ENCODE data around the gene DLG2. TPM values are rescaled to one million over a fixed set of nuclear protein-coding genes. Genes with fewer than 3 reads are reported as not detected.

Gene DLG2
- total and polyA plus RNA-seq, 2 of the 4 experiments (the other 2 are of a cell fraction): 0.31 to 0.36 TPM

GRCh38 chr11:85472953-85473352, 154.2 kb downstream of the DLG2 start:
- in situ Hi-C loops (cut with MboI; ENCODE audit: low sequenced_read_pairs): no loop called here
- Histone ChIP-seq H4K5ac (ENCODE audit: low read depth, low read length) (no peak overlapping the region), H4K8ac (ENCODE audit: low read depth in 2 of 2, low read length in 2 of 2) (no peak overlapping the region), H3K4ac (ENCODE audit: low read depth, low read length) (no peak overlapping the region), H2AK5ac (ENCODE audit: low read depth, low read length) (no peak overlapping the region), H3K4me3 (ENCODE audit: insufficient read depth, low read depth, low read length) (no peak overlapping the region), H4K20me1 (ENCODE audit: insufficient read depth, low read length) (no peaks in the 10 kb centered on the region), H4K91ac (ENCODE audit: insufficient read depth, low read depth, low read length) (no peak overlapping the region), H2BK15ac (ENCODE audit: low read depth, low read length) (no peak overlapping the region), H3K4me2 (ENCODE audit: low read depth, low read length) (no peak overlapping the region), H3K56ac (ENCODE audit: extremely low read depth, insufficient read depth, low read length) (no peak overlapping the region), H2BK5ac (ENCODE audit: low read depth, low read length, poor library complexity, severe bottlenecking) (no peak overlapping the region), H3K27me3 (ENCODE audit: control insufficient read depth, insufficient read depth, low read length) (no peaks in the 10 kb centered on the region), H2AK9ac (replicated peaks; ENCODE audit: low read depth, low read length, poor library complexity) (no peak overlapping the region), H3K9me1 (ENCODE audit: insufficient read depth, low read length) (no peaks in the 10 kb centered on the region), H3K18ac (ENCODE audit: low read depth, low read length) (no peak overlapping the region), H3K79me1 (ENCODE audit: low read depth in 1 of 2, low read length in 2 of 2) (no peaks in the 10 kb centered on the region), H2AFZ (replicated peaks; ENCODE audit: low read length, poor library complexity) (no peak overlapping the region), H3K36me3 (ENCODE audit: control insufficient read depth, insufficient read depth, low read length) (no peaks in the 10 kb centered on the region), H3K9me3 (ENCODE audit: control insufficient read depth, insufficient read depth, low read length) (peaks cover 11% of the 10 kb centered on the region; the same call in 1 of the 2 replicates), H3K9ac (ENCODE audit: low read depth, low read length) (no peak overlapping the region), H3K27ac (ENCODE audit: insufficient read depth, low read length) (no peak overlapping the region), H3K23ac (ENCODE audit: low read depth, low read length) (no peak overlapping the region), H3K14ac (replicated peaks; ENCODE audit: low read depth, low read length) (no peak overlapping the region), H3K4me1 (ENCODE audit: control insufficient read depth, insufficient read depth, low read length) (no peaks in the 10 kb centered on the region), H2BK20ac (ENCODE audit: low read depth, low read length) (no peak overlapping the region), H2BK120ac (ENCODE audit: low read depth, low read length) (no peak overlapping the region)
- dilution Hi-C loops (cut with HindIII; ENCODE audit: low sequenced_read_pairs, unreplicated experiment): no loop called here
- DNase-seq (no peak), ATAC-seq (ENCODE audit: low read depth) (no peak)
- no TSS peak for BruUV-seq (replicated peaks)
- 87% methylated on average over 5 of the region's 6 CpGs; no CpG with 5 or more reads in 1 of the 2 experiments for WGBS, 2 experiments (ENCODE audit: extremely low coverage in 2 of 2, insufficient read length in 1 of 2)
- ChIA-PET POLR2A (ENCODE audit: unreplicated experiment) (no interaction called here), CTCF (no interaction called here)
- intact Hi-C loops (cut with micrococcal nuclease): no loop called here
- TF ChIP-seq CHD1 (IDR thresholded peaks at IDR 0.05; ENCODE audit: low read depth, low read length) (no peak), MAZ (IDR thresholded peaks at IDR 0.05; ENCODE audit: borderline replicate concordance, low read depth, low read length) (no peak), ELK1 (IDR thresholded peaks at IDR 0.05; ENCODE audit: borderline replicate concordance, low read depth, low read length) (no peak), BHLHE40 (IDR thresholded peaks at IDR 0.05; ENCODE audit: low read depth, low read length) (no peak), POLR2A (IDR thresholded peaks at IDR 0.05; ENCODE audit: low read depth, low read length) (no peak), USF2 (IDR thresholded peaks at IDR 0.05; ENCODE audit: low read depth, low read length) (no peak), RCOR1 (IDR thresholded peaks at IDR 0.05; ENCODE audit: insufficient replicate concordance, low read length) (no peak), CEBPB (IDR thresholded peaks at IDR 0.05; ENCODE audit: low read depth, low read length) (no peak), NFE2L2 (IDR thresholded peaks at IDR 0.05; ENCODE audit: low read depth, low read length) (no peak), RFX5 (IDR thresholded peaks at IDR 0.05; ENCODE audit: low read depth, low read length) (no peak), RAD21 (IDR thresholded peaks at IDR 0.05; ENCODE audit: low read length) (no peak), SMC3 (IDR thresholded peaks at IDR 0.05; ENCODE audit: low read depth, low read length) (no peak), FOS (IDR thresholded peaks at IDR 0.05; ENCODE audit: low read depth, low read length) (no peak), MAFK (IDR thresholded peaks at IDR 0.05; ENCODE audit: low read depth, low read length) (no peak), MXI1 (IDR thresholded peaks at IDR 0.05; ENCODE audit: borderline replicate concordance, low read depth, low read length) (no peak)
- TF ChIP-seq, protein P1, sequence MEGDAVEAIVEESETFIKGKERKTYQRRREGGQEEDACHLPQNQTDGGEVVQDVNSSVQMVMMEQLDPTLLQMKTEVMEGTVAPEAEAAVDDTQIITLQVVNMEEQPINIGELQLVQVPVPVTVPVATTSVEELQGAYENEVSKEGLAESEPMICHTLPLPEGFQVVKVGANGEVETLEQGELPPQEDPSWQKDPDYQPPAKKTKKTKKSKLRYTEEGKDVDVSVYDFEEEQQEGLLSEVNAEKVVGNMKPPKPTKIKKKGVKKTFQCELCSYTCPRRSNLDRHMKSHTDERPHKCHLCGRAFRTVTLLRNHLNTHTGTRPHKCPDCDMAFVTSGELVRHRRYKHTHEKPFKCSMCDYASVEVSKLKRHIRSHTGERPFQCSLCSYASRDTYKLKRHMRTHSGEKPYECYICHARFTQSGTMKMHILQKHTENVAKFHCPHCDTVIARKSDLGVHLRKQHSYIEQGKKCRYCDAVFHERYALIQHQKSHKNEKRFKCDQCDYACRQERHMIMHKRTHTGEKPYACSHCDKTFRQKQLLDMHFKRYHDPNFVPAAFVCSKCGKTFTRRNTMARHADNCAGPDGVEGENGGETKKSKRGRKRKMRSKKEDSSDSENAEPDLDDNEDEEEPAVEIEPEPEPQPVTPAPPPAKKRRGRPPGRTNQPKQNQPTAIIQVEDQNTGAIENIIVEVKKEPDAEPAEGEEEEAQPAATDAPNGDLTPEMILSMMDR (conservative IDR thresholded peaks at IDR 0.05; ENCODE audit: low read depth, low read length): no peak

Data from IMR-90 (cell line).